Neuron (in vitro differentiated cells): Measurements from ENCODE around the gene RARG.

ENCODE experiments used
- H2AFZ ChIP-seq: one replicate; pipeline ENCODE4 v1.6.1; 2013; ENCODE audit warnings: low read depth, mild to moderate bottlenecking, inconsistent platforms, low read length, moderate library complexity
- H3K27me3 ChIP-seq: one replicate; pipeline ENCODE4 v1.6.1; 2013; ENCODE audit warnings: low read length; ENCODE audit not compliant: insufficient read depth
- H3K36me3 ChIP-seq: one replicate; pipeline ENCODE4 v1.6.1; 2013; ENCODE audit warnings: low read length; ENCODE audit not compliant: insufficient read depth
- H3K4me1 ChIP-seq: one replicate; pipeline ENCODE4 v1.6.1; 2013; ENCODE audit warnings: low read length; ENCODE audit not compliant: insufficient read depth
- H3K4me3 ChIP-seq: 2 replicates; pipeline ENCODE4 v1.5.1; 2013; ENCODE audit warnings: mild to moderate bottlenecking, low read length, moderate library complexity
- H3K9me3 ChIP-seq: one replicate; pipeline ENCODE4 v1.6.1; 2013; ENCODE audit warnings: low read length

Gene RARG

GRCh38 chr12:53224897-53225634 is 6.9 kb downstream of the RARG start:
- Histone ChIP-seq H3K9me3 (no peaks in the 10 kb centered on the region), H2AFZ (no peak overlapping the region), H3K27me3 (peaks cover 43% of the 10 kb centered on the region), H3K4me3 (no peak overlapping the region), H3K4me1 (peaks cover 36% of the 10 kb centered on the region), H3K36me3 (no peaks in the 10 kb centered on the region)

GRCh38 chr12:53224061-53224896 is 7.7 kb downstream of the RARG start:
- H3K4me1 ChIP-seq = peaks cover 43% of the 10 kb centered on the region
- H3K36me3 ChIP-seq = no peaks in the 10 kb centered on the region
- H3K27me3 ChIP-seq = peaks cover 41% of the 10 kb centered on the region
- no peaks in the 10 kb centered on the region for H3K9me3 ChIP-seq
- H3K4me3 ChIP-seq = no peak overlapping the region
- H2AFZ ChIP-seq = no peak overlapping the region

GRCh38 chr12:53223389-53224060 is 8.5 kb downstream of the RARG start:
- Histone ChIP-seq H3K9me3 (no peaks in the 10 kb centered on the region), H3K4me1 (peaks cover 48% of the 10 kb centered on the region)

GRCh38 chr12:53222806-53223261 is 9.2 kb downstream of the RARG start:
- H3K27me3 ChIP-seq = peaks cover 40% of the 10 kb centered on the region
- no peak overlapping the region for H3K4me3 ChIP-seq
- H3K4me1 ChIP-seq = peaks cover 48% of the 10 kb centered on the region
- H3K36me3 ChIP-seq = no peaks in the 10 kb centered on the region
- no peaks in the 10 kb centered on the region for H3K9me3 ChIP-seq
- H2AFZ ChIP-seq = no peak overlapping the region

More at GRCh38 chr12:53223389-53224060, 8.5 kb downstream of the RARG start:
- Histone ChIP-seq H2AFZ (no peak overlapping the region), H3K4me3 (no peak overlapping the region), H3K27me3 (peaks cover 39% of the 10 kb centered on the region), H3K36me3 (no peaks in the 10 kb centered on the region)

- H2AFZ ChIP-seq = peak overlapping the region; percentile 21
- peaks cover 52% of the 10 kb centered on the region for H3K4me1 ChIP-seq
- peaks cover 40% of the 10 kb centered on the region for H3K27me3 ChIP-seq
- H3K36me3 ChIP-seq = no peaks in the 10 kb centered on the region
- peak overlapping the region; percentile 49 for H3K4me3 ChIP-seq
- no peaks in the 10 kb centered on the region for H3K9me3 ChIP-seq
Measured at GRCh38 chr12:53222170-53222721, 9.8 kb downstream of the RARG start.

- Histone ChIP-seq H3K27me3 (peaks cover 39% of the 10 kb centered on the region), H3K36me3 (no peaks in the 10 kb centered on the region), H3K4me3 (peak overlapping the region; percentile 49), H2AFZ (peak overlapping the region; percentile 83), H3K4me1 (peaks cover 57% of the 10 kb centered on the region), H3K9me3 (no peaks in the 10 kb centered on the region)
Measured at GRCh38 chr12:53221203-53222080, 10.6 kb downstream of the RARG start.

GRCh38 chr12:53220694-53221202 is 11.3 kb downstream of the RARG start:
- Histone ChIP-seq H2AFZ (peak overlapping the region; percentile 83), H3K36me3 (no peaks in the 10 kb centered on the region), H3K9me3 (no peaks in the 10 kb centered on the region), H3K4me1 (peaks cover 57% of the 10 kb centered on the region), H3K4me3 (peak overlapping the region; percentile 49), H3K27me3 (peaks cover 42% of the 10 kb centered on the region)

- H3K4me3 ChIP-seq = peak overlapping the region; percentile 49
- H3K9me3 ChIP-seq = no peaks in the 10 kb centered on the region
- peaks cover 56% of the 10 kb centered on the region for H3K4me1 ChIP-seq
- no peaks in the 10 kb centered on the region for H3K36me3 ChIP-seq
- H2AFZ ChIP-seq = peak overlapping the region; percentile 83
- H3K27me3 ChIP-seq = peaks cover 39% of the 10 kb centered on the region
Measured at GRCh38 chr12:53219956-53220693, 11.9 kb downstream of the RARG start.

GRCh38 chr12:53219292-53219955 is 12.6 kb downstream of the RARG start:
- Histone ChIP-seq H3K9me3 (no peaks in the 10 kb centered on the region), H3K4me3 (peak overlapping the region; percentile 49), H3K27me3 (peaks cover 33% of the 10 kb centered on the region), H3K4me1 (peaks cover 50% of the 10 kb centered on the region), H3K36me3 (no peaks in the 10 kb centered on the region), H2AFZ (peak overlapping the region; percentile 47)

- Histone ChIP-seq H2AFZ (no peak overlapping the region), H3K4me1 (peaks cover 43% of the 10 kb centered on the region)
Measured at GRCh38 chr12:53218551-53219291, 13.3 kb downstream of the RARG start.

GRCh38 chr12:53217931-53218307 is 14.1 kb downstream of the RARG start:
- no peak overlapping the region for H3K4me3 ChIP-seq
- H3K36me3 ChIP-seq = no peaks in the 10 kb centered on the region
- no peak overlapping the region for H2AFZ ChIP-seq
- H3K4me1 ChIP-seq = peaks cover 35% of the 10 kb centered on the region
- no peaks in the 10 kb centered on the region for H3K9me3 ChIP-seq
- H3K27me3 ChIP-seq = peaks cover 24% of the 10 kb centered on the region

More at GRCh38 chr12:53218551-53219291, 13.3 kb downstream of the RARG start:
- Histone ChIP-seq H3K27me3 (peaks cover 27% of the 10 kb centered on the region), H3K36me3 (no peaks in the 10 kb centered on the region), H3K4me3 (no peak overlapping the region), H3K9me3 (no peaks in the 10 kb centered on the region)
